Right lobe of liver (tissue), 6 donors: Measurements from ENCODE around the gene MAST4. TPM values are rescaled to one million over a fixed set of nuclear protein-coding genes. Genes with fewer than 3 reads are reported as not detected.

Experiments used
- ATAC-seq, 4 donors: fragments of 200-7000 bp; cut with Tn5 transposase; one replicate each; pipeline ENCODE4 v1.9.1; 2020; ENCODE audit warnings: mild to moderate bottlenecking in 4 of 4, moderate library complexity in 4 of 4
- DNase-seq, 3 donors: peaks; one replicate each; pipeline ENCODE4 v3.0.0-alpha.2; 2020
- H3K27ac ChIP-seq, 3 donors: fragments of 200-600 bp; one replicate each; pipeline ENCODE4 v1.8.0; 2022
- H3K27me3 ChIP-seq, 2 donors: fragments of 200-600 bp; one replicate each; pipeline ENCODE4 v1.8.0; 2022
- H3K36me3 ChIP-seq, 4 donors: fragments of 200-600 bp; sonication (generic) in 1 of 4; one replicate each; pipeline versions ENCODE4 v1.5.1 to v1.8.0; 2017 to 2022; ENCODE audit warnings: control low read depth in 1 of 4
- H3K4me1 ChIP-seq, 4 donors: fragments of 200-600 bp; sonication (generic) in 1 of 4; one replicate each; pipeline versions ENCODE4 v1.5.1 to v1.8.0; 2017 to 2022; ENCODE audit warnings: control low read depth in 1 of 4
- H3K4me3 ChIP-seq, 3 donors: fragments of 200-600 bp; one replicate each; pipeline ENCODE4 v1.8.0; 2022
- H3K9me3 ChIP-seq, 4 donors: fragments of 200-600 bp; sonication (generic) in 1 of 4; one replicate each; pipeline versions ENCODE4 v1.5.1 to v1.8.0; 2017 to 2022; ENCODE audit warnings: control low read depth in 1 of 4
- POLR2A ChIP-seq: fragments of 450-650 bp; IDR thresholded peaks from one replicate; pipeline ENCODE4 v1.6.1; 2017; ENCODE audit warnings: antibody characterized with exemption, mild to moderate bottlenecking
- WGBS: methylation state at CpG from one replicate; pipeline ENCODE4 v1.1.6; 2018; ENCODE audit warnings: low coverage, low lambda C conversion rate; ENCODE audit not compliant: insufficient coverage; ENCODE audit errors: missing lambda C conversion rate; 5-methylcytosine and 5-hydroxymethylcytosine counted together
- intact Hi-C, 2 donors: fragments of 100-400 bp; cut with DNase I; formaldehyde crosslinking; loops; one replicate each; pipeline versions ENCODE4 v1.11.2 to v1.14.1; 2022
- total RNA-seq, 6 experiments: library from RNA; depleted of rRNA in 2 of 6; stranded (reverse); fragments of >200 nt in 2 of 6; fragmentation: NEBNext Ultra II Directional in 3 of 6; extraction: Animal tissue kit (Norgen Biotek cat#: 25700) in 3 of 6; gene quantifications; one replicate each; pipeline versions ENCODE4 v1.1.0 to v1.2.4, GENCODE V29; 2016 to 2023
- TF ChIP-seq, protein P1 (sequence below), 4 donors: fragments of 200-600 bp in 3 of 4; fragments of 450-650 bp in 1 of 4; IDR thresholded peaks; one replicate each; pipeline versions ENCODE4 v1.5.1 to v1.8.0; 2016 to 2022; ENCODE audit warnings: antibody characterized with exemption in 4 of 4, mild to moderate bottlenecking in 2 of 4
- donor health status: DM: no; HTN: yes; CAD: no.
- donor health status: DM: no; HTN: no; CAD: no.
- donor health status: DM: no; HTN: no; CAD: no.
- donor health status: DM: no; HTN: yes; CAD: no.
- donor health status: DM: no; HTN: yes; CAD: no.

The MAST4 gene
- total RNA-seq, 6 experiments from 2014 or later = 9.4 to 23.5 (median 13.9) TPM

DNA sequence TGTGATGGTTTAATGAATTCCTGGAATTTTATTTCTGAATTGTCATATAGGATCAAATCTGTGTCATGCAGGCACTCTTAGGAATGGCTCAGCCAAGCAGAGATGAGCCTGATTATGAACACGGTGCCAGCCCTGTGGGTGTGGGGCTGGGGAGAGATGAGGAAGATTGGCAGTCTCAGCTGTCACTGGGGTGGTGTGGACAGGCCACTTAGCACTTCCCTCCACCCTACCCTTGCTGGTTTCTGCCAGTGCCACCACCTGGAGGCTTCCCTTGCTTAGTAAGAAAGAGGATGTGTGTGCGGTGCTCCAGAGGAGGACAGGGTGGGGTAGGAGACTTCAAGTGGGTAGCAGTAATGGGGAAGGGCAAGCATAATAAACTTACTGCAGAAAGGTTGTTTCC, 373.8 kb downstream of the MAST4 start:
- no peaks in the 10 kb centered on the region for H3K36me3 ChIP-seq
- no peaks in the 10 kb centered on the region for H3K4me1 ChIP-seq
- no peak for TF ChIP-seq POLR2A
- TF ChIP-seq, protein P1, sequence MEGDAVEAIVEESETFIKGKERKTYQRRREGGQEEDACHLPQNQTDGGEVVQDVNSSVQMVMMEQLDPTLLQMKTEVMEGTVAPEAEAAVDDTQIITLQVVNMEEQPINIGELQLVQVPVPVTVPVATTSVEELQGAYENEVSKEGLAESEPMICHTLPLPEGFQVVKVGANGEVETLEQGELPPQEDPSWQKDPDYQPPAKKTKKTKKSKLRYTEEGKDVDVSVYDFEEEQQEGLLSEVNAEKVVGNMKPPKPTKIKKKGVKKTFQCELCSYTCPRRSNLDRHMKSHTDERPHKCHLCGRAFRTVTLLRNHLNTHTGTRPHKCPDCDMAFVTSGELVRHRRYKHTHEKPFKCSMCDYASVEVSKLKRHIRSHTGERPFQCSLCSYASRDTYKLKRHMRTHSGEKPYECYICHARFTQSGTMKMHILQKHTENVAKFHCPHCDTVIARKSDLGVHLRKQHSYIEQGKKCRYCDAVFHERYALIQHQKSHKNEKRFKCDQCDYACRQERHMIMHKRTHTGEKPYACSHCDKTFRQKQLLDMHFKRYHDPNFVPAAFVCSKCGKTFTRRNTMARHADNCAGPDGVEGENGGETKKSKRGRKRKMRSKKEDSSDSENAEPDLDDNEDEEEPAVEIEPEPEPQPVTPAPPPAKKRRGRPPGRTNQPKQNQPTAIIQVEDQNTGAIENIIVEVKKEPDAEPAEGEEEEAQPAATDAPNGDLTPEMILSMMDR (IDR thresholded peaks at IDR 0.05) = no peak
- intact Hi-C loops = no loop called here
- no peak overlapping the region for H3K4me3 ChIP-seq
- ATAC-seq (no peak), DNase-seq (no peak)
- 82% methylated on average over 2 of the region's 2 CpGs for WGBS
- H3K9me3 ChIP-seq = no peaks in the 10 kb centered on the region
- H3K27me3 ChIP-seq = no peaks in the 10 kb centered on the region
- H3K27ac ChIP-seq = no peak overlapping the region

DNA sequence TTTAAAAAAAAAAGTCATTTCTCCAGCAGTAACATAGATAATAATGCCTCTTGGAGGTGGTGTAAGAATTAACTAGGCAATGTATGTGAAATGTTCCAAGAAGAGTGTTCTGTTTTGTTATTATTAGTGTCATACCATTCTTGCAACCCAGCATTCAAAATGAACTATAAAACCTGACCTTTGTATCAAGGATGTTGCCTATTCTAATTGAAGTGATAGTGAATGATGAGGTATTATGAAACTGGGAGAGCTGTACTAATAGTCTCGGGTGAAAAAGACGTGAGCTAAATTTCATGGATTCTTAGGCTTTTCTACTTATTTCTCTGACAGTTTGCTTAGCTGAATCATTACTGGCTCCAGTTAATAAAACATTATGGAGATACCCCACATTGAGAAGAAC, 375.8 kb downstream of the MAST4 start:
- ATAC-seq (peak; percentile 49 to 84 (median 63)), DNase-seq (no peak)
- Histone ChIP-seq H3K27me3 (no peaks in the 10 kb centered on the region), H3K27ac (no peak overlapping the region), H3K9me3 (no peaks in the 10 kb centered on the region), H3K4me3 (no peak overlapping the region), H3K4me1 (no peaks in the 10 kb centered on the region), H3K36me3 (no peaks in the 10 kb centered on the region)
- WGBS = 26% methylated on average over 2 of the region's 2 CpGs
- intact Hi-C loops = no loop called here
- TF ChIP-seq, protein P1 (IDR thresholded peaks at IDR 0.05) = no peak
- TF ChIP-seq POLR2A = no peak

DNA sequence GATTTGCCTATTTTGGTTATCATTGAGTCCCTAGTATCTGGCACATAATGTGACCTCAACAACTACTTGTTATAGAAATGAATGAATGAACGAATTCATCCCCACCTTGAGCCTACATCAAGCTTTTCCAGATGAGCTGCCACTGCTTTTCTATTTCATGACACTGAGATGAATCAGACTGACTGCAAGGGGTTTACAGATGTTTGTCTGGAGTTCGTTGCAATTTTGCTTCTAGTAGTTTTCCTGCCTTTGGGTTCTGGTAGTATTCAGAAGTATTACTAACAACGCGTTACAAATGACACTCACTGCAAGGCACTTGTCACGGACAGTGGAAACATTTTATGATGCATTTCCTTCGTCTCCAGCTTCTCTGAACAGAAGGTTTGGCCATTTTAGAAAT, 378.1 kb downstream of the MAST4 start:
- Histone ChIP-seq H3K9me3 (no peaks in the 10 kb centered on the region), H3K36me3 (no peaks in the 10 kb centered on the region), H3K27ac (no peak overlapping the region), H3K4me1 (no peaks in the 10 kb centered on the region), H3K27me3 (no peaks in the 10 kb centered on the region), H3K4me3 (no peak overlapping the region)
- intact Hi-C loops = no loop called here
- DNase-seq (no peak), ATAC-seq (no peak)
- 91% methylated on average over 6 of the region's 6 CpGs for WGBS
- TF ChIP-seq, protein P1 (IDR thresholded peaks at IDR 0.05) = no peak
- TF ChIP-seq POLR2A = no peak

DNA sequence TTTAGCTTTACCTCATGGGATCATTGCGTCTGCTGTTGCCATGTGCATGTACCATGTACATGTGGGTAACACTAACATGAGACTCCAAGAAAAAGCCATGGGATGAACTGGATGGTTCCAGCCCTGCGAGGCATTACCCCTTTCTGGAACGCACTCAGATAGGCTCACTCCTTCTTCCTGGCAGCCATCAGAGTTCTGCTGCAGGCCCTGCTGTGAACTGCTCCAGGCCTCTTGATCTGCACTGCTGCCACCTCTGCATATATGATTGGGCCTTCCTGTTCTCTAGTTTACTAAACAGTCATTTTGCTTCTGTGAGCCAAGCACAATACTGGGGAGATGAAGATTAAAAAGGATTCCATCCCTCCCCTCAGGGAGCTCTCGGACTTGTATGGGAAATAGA, 379.9 kb downstream of the MAST4 start:
- no peak for TF ChIP-seq POLR2A
- TF ChIP-seq, protein P1 (IDR thresholded peaks at IDR 0.05) = no peak
- Histone ChIP-seq H3K36me3 (no peaks in the 10 kb centered on the region), H3K4me1 (no peaks in the 10 kb centered on the region), H3K4me3 (no peak overlapping the region), H3K27me3 (no peaks in the 10 kb centered on the region), H3K9me3 (no peaks in the 10 kb centered on the region), H3K27ac (no peak overlapping the region)
- 79% methylated on average over 2 of the region's 4 CpGs for whole genome bisulfite sequencing
- no peak for DNase-seq
- intact Hi-C loops = no loop called here
- no peak for ATAC-seq

DNA sequence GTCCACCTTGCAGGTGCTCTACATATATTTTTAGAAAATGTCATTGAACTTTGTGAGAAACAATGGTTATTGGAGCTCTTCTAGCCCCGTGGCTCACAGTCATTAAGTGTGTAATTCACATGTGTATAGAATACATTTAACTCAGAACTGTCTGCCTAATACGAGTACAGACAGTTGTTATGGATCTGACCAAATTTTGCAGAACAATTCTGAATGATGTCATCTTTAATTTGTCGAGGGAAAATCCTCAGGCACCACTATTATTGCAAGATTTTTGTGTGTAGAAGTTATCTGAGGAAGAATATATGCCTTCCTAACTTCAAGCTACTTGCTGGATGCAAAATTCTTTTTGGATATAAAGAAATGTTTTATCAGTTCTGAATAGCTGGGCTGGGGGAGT, 383.5 kb downstream of the MAST4 start:
- intact Hi-C loops = no loop called here
- Histone ChIP-seq H3K36me3 (no peaks in the 10 kb centered on the region), H3K27me3 (no peaks in the 10 kb centered on the region), H3K9me3 (no peaks in the 10 kb centered on the region), H3K27ac (no peak overlapping the region), H3K4me1 (no peaks in the 10 kb centered on the region), H3K4me3 (no peak overlapping the region)
- WGBS = 82% methylated on average over 3 of the region's 3 CpGs
- DNase-seq (no peak), ATAC-seq (no peak)
- TF ChIP-seq POLR2A = no peak
- TF ChIP-seq, protein P1 (IDR thresholded peaks at IDR 0.05) = no peak
